GM12878 (cell line): ENCODE data around the gene IRF2. TPM values are rescaled to one million over a fixed set of nuclear protein-coding genes. Genes with fewer than 3 reads are reported as not detected.
A peak's percentile ranks its signal among the peaks of the same experiment; 100 is the strongest.

ENCODE experiments used
- ATAC-seq: fragments of 200-7000 bp; cut with Tn5 transposase; 3 replicates; pipeline ENCODE4 v1.9.1; 2020; ENCODE audit warnings: mild to moderate bottlenecking, moderate library complexity
- BruUV-seq: library from RNA; stranded (reverse); fragments of 400-500 nt; replicated peaks from 2 replicates; lab custom pipeline; 2021; lab: Mats Ljungman, UMichigan
- CTCF ChIA-PET: fragments of 300-600 bp; sonication (Branson Sonifier 250); formaldehyde crosslinking; extraction: SDS; loops from one replicate; lab custom pipeline; 2021; ENCODE audit warnings: inconsistent platforms; lab: Yijun Ruan, JAX
- POLR2A ChIA-PET: fragments of 350-600 bp; formaldehyde crosslinking; extraction: SDS; loops from one replicate; lab custom pipeline; 2021; ENCODE audit warnings: inconsistent platforms; lab: Charles Lee
- RAD21 ChIA-PET: fragments of 300-600 bp; sonication (Branson Sonifier 250); formaldehyde crosslinking; loops from one replicate; lab custom pipeline; 2023; ENCODE audit warnings: antibody characterized with exemption; ENCODE audit not compliant: unreplicated experiment; lab: Charles Lee
- SMC1A ChIA-PET: fragments of 300-600 bp; sonication (Branson Sonifier 250); formaldehyde crosslinking; loops from one replicate; lab custom pipeline; 2023; ENCODE audit not compliant: unreplicated experiment, uncharacterized antibody; lab: Charles Lee
- DNase-seq: peaks from one replicate; pipeline ENCODE4 v3.0.0-alpha.2; 2011; ENCODE audit warnings: low read depth, low spot score
- FAIRE-seq: peaks from 3 replicates; lab custom pipeline; 2011; peaks lifted over from hg19 to GRCh38; lab: Jason Lieb, UNC
- H2AFZ ChIP-seq: 2 replicates; pipeline ENCODE4 v1.6.0; 2011; ENCODE audit warnings: low read depth, low read length, control low read depth; ENCODE audit not compliant: control insufficient read depth
- H3K27ac ChIP-seq: 2 replicates; pipeline ENCODE4 v1.5.1; 2011; ENCODE audit warnings: control low read depth; ENCODE audit not compliant: control insufficient read depth, insufficient read depth
- H3K27me3 ChIP-seq, 2 experiments: replicated peaks in 1 of 2; 2 replicates each; pipeline versions ENCODE4 v1.6.0 to v1.6.1; 2011; ENCODE audit warnings: low read length in 1 of 2; ENCODE audit not compliant: control insufficient read depth in 2 of 2, insufficient read depth in 2 of 2
- H3K36me3 ChIP-seq, 2 experiments: 2 replicates each; pipeline ENCODE4 v1.5.1; 2011; ENCODE audit warnings: low read length in 1 of 2; ENCODE audit not compliant: control insufficient read depth in 2 of 2, insufficient read depth in 2 of 2
- H3K4me1 ChIP-seq: 2 replicates; pipeline ENCODE4 v1.6.1; 2011; ENCODE audit warnings: mild to moderate bottlenecking, low read length, moderate library complexity, mixed read lengths; ENCODE audit not compliant: control insufficient read depth, insufficient read depth
- H3K4me2 ChIP-seq: 2 replicates; pipeline ENCODE4 v1.6.0; 2011; ENCODE audit warnings: control low read depth; ENCODE audit not compliant: control insufficient read depth, insufficient read depth
- H3K4me3 ChIP-seq: fragments of 200-600 bp; sonication (generic); 2 replicates; pipeline ENCODE4 v1.5.1; 2016
- H3K79me2 ChIP-seq: 2 replicates; pipeline ENCODE4 v1.6.0; 2011; ENCODE audit warnings: low read length; ENCODE audit not compliant: control insufficient read depth, insufficient read depth
- H3K9ac ChIP-seq: 2 replicates; pipeline ENCODE4 v1.8.0; 2011; ENCODE audit warnings: low read length, control low read depth, mixed read lengths; ENCODE audit not compliant: control insufficient read depth, insufficient read depth
- H3K9me3 ChIP-seq: replicated peaks from 3 replicates; pipeline ENCODE4 v1.5.1; 2011; ENCODE audit warnings: mild to moderate bottlenecking, low read length; ENCODE audit not compliant: control insufficient read depth, insufficient read depth
- H4K20me1 ChIP-seq: 2 replicates; pipeline ENCODE4 v1.6.0; 2011; ENCODE audit not compliant: control insufficient read depth, insufficient read depth
- CHD1 ChIP-seq: IDR thresholded peaks from 2 replicates; pipeline ENCODE4 v1.6.1; 2012; ENCODE audit warnings: low read depth, low read length, improper control_type of control experiment
- CREM ChIP-seq: IDR thresholded peaks from 2 replicates; pipeline ENCODE4 v1.6.1; 2014; ENCODE audit warnings: antibody characterized with exemption, low read depth
- EP300 ChIP-seq, 2 experiments: fragments of 150-350 bp in 1 of 2; IDR thresholded peaks; 2 replicates each; pipeline ENCODE4 v1.6.1; 2011 to 2012; ENCODE audit warnings: low read depth in 2 of 2, low read length in 2 of 2, borderline replicate concordance in 1 of 2, improper control_type of control experiment in 1 of 2, inconsistent platforms in 1 of 2; ENCODE audit not compliant: control insufficient read depth in 1 of 2
- ETV6 ChIP-seq, 2 experiments: fragments of 450-650 bp in 1 of 2; IDR thresholded peaks in 1 of 2; conservative IDR thresholded peaks in 1 of 2; 2 replicates each; pipeline ENCODE4 v1.6.1; 2014; ENCODE audit warnings: antibody characterized with exemption in 1 of 2, borderline replicate concordance in 1 of 2, low read depth in 1 of 2, mild to moderate bottlenecking in 1 of 2, moderate library complexity in 1 of 2
- FOS ChIP-seq: IDR thresholded peaks from 3 replicates; pipeline ENCODE4 v1.6.1; 2011; ENCODE audit warnings: borderline replicate concordance; ENCODE audit not compliant: insufficient read length; ENCODE audit errors: extremely low read depth
- FOXM1 ChIP-seq: IDR thresholded peaks from 2 replicates; pipeline ENCODE4 v1.6.1; 2012; ENCODE audit warnings: low read depth, mild to moderate bottlenecking, inconsistent platforms, low read length, moderate library complexity
- IKZF2 ChIP-seq, 2 experiments: fragments of 450-650 bp; IDR thresholded peaks; 2 replicates each; pipeline ENCODE4 v1.6.1; 2017; ENCODE audit warnings: mild to moderate bottlenecking in 2 of 2, moderate library complexity in 2 of 2
- IRF4 ChIP-seq: IDR thresholded peaks from 2 replicates; pipeline ENCODE4 v1.6.1; 2011; ENCODE audit warnings: low read depth, low read length
- JUNB ChIP-seq: IDR thresholded peaks from 2 replicates; pipeline ENCODE4 v1.6.1; 2016; ENCODE audit warnings: antibody characterized with exemption, mild to moderate bottlenecking
- MEF2A ChIP-seq: IDR thresholded peaks from 2 replicates; pipeline ENCODE4 v1.6.1; 2011; ENCODE audit warnings: low read depth, mild to moderate bottlenecking, low read length, moderate library complexity; ENCODE audit not compliant: insufficient read depth
- MTA3 ChIP-seq: IDR thresholded peaks from 2 replicates; pipeline ENCODE4 v1.6.1; 2012; ENCODE audit warnings: low read length, inconsistent platforms, borderline replicate concordance
- MXI1 ChIP-seq: fragments of 150-350 bp; IDR thresholded peaks from 2 replicates; pipeline ENCODE4 v1.6.1; 2011; ENCODE audit warnings: low read depth, mild to moderate bottlenecking, inconsistent platforms, low read length, improper control_type of control experiment
- NFIC ChIP-seq: IDR thresholded peaks from 2 replicates; pipeline ENCODE4 v1.6.1; 2012; ENCODE audit warnings: low read depth, mild to moderate bottlenecking, inconsistent platforms, low read length, moderate library complexity
- PAX5 ChIP-seq: IDR thresholded peaks from 2 replicates; pipeline ENCODE4 v1.6.1; 2011; ENCODE audit warnings: low read depth, low read length, borderline replicate concordance
- POU2F2 ChIP-seq: IDR thresholded peaks from 3 replicates; pipeline ENCODE4 v1.6.1; 2011; ENCODE audit warnings: low read depth, mild to moderate bottlenecking, low read length, borderline replicate concordance
- SREBF1 ChIP-seq: IDR thresholded peaks from 2 replicates; pipeline ENCODE4 v1.6.1; 2012; ENCODE audit warnings: mild to moderate bottlenecking, low read length
- TAF1 ChIP-seq: IDR thresholded peaks from 2 replicates; pipeline ENCODE4 v1.6.1; 2011; ENCODE audit warnings: mild to moderate bottlenecking, low read depth, low read length, borderline replicate concordance
- TBL1XR1 ChIP-seq: IDR thresholded peaks from 2 replicates; pipeline ENCODE4 v1.6.1; 2012; ENCODE audit warnings: low read depth, low read length, improper control_type of control experiment
- ZZZ3 ChIP-seq: IDR thresholded peaks from 2 replicates; pipeline ENCODE4 v1.6.1; 2011; ENCODE audit warnings: low read depth; ENCODE audit not compliant: control insufficient read depth, insufficient read length
- WGBS: methylation state at CpG from one replicate; pipeline ENCODE4 v1.1.6; 2016; ENCODE audit warnings: low lambda C conversion rate; ENCODE audit not compliant: insufficient replicate concordance, insufficient coverage; ENCODE audit errors: missing lambda C conversion rate; 5-methylcytosine and 5-hydroxymethylcytosine counted together
- in situ Hi-C: fragments of 300-500 bp; cut with MboI; formaldehyde crosslinking; loops from 9 replicates; pipeline ENCODE4 v1.14.3; 2018; ENCODE audit warnings: mixed read lengths
- intact Hi-C: fragments of 100-400 bp; cut with micrococcal nuclease; formaldehyde crosslinking; loops from one replicate; pipeline ENCODE4 v1.14.2; 2022; ENCODE audit not compliant: unreplicated experiment
- polyA plus RNA-seq, 11 experiments: library from polyadenylated mRNA; depleted of rRNA in 4 of 11; unstranded in 6 of 11; stranded (reverse) in 5 of 11; fragments of >200 nt; fragmentation: Nextera tagmentation in 4 of 11; fragmentation: Illumina TruSeq in 1 of 11; extraction: Ambion mirVana in 4 of 11; extraction: Trizol in 1 of 11; gene quantifications; 1 replicate in 1 of 11; 2 replicates in 10 of 11; pipeline versions ENCODE4 v1.2.1 to v1.2.3, GENCODE V29; 2011 to 2016; ENCODE audit warnings: inconsistent platforms in 2 of 11, missing spikeins in 2 of 11, low read depth in 1 of 11
- total RNA-seq, 4 experiments: library from RNA; depleted of rRNA in 3 of 4; stranded (reverse); fragments of >200 nt in 3 of 4; fragmentation: Illumina TruSeq in 1 of 4; extraction: Trizol in 1 of 4; gene quantifications; 2 replicates each; pipeline versions ENCODE4 v1.2.1 to v1.2.3, GENCODE V29; 2013 to 2021
- TF ChIP-seq, protein P1 (sequence below): IDR thresholded peaks from 2 replicates; pipeline ENCODE4 v1.6.1; 2012; ENCODE audit warnings: low read length, inconsistent platforms
- TF ChIP-seq, protein P2 (sequence below): fragments of 450-650 bp; IDR thresholded peaks from 2 replicates; pipeline ENCODE4 v1.6.1; 2017; ENCODE audit warnings: mild to moderate bottlenecking, low read depth, inconsistent platforms; ENCODE audit not compliant: poor library complexity, severe bottlenecking

Gene IRF2
- total and polyA plus RNA-seq, 10 of the 15 experiments (the other 5 are each of a cell fraction or from before 2014, with no cell fraction given), result 45.1 to 99.3 (median 58.9) TPM

DNA sequence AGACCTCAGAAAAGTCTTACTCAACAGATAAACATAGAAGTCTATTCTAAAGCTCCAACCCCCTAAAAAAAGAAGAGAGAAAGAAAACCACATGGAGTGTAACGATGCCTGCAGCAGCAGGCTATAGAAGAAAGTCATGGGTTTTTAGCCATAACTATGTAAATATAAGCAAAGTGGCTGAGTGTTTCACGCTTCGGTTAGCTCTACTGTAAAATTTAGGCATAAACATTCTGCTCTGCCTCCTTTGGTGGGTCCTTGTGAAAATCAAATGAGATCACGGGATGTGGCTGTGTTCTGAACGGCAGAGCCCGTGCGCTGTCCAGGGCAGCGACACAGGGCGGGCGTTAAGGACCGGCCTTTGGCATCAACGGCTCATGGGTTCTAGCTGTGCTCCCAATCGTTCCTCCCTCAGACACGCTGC lies 78.4 kb downstream of the IRF2 start:
- CTCF ChIA-PET, result interaction anchor here (0.8 to 1.4 kb wide), 4 partner anchors 15 to 132 kb away, joined by 3 to 5 read pairs (median 4); no protein-coding TSS in a partner anchor
- H3K4me2 ChIP-seq, result peak overlapping the region; percentile 94
- RAD21 ChIA-PET, result interaction anchor here (0.7 to 3.7 kb wide), 11 partner anchors 12 to 145 kb away, joined by 3 to 22 read pairs (median 4); no protein-coding TSS in a partner anchor
- peak overlapping the region; percentile 47 for H3K9ac ChIP-seq
- H3K9me3 ChIP-seq, result no peaks in the 10 kb centered on the region; the same call in 1 of the 3 replicates
- H2AFZ ChIP-seq, result no peak overlapping the region
- DNase-seq, result peak; percentile 81
- BruUV-seq, result no TSS peak
- WGBS, result 1% methylated on average over 14 of the region's 14 CpGs
- no peaks in the 10 kb centered on the region for H3K27me3 ChIP-seq
- H3K27ac ChIP-seq, result peak overlapping the region; percentile 76
- no peak for FAIRE-seq
- in situ Hi-C loops (no loop called here), intact Hi-C loops (loop anchor here (5.0 kb wide), 5 partner anchors 76 to 141 kb away; partner anchors contain the start of gene IRF2)
- POLR2A ChIA-PET, result interaction anchor here (0.7 to 2.9 kb wide), 8 partner anchors 11 to 119 kb away, joined by 3 to 16 read pairs (median 3); no protein-coding TSS in a partner anchor
- ATAC-seq, result peak; percentile 89
- H3K36me3 ChIP-seq, result peaks cover 13 to 52% of the 10 kb centered on the region in 2 experiments
- SMC1A ChIA-PET, result interaction anchor here (0.6 to 2.6 kb wide), 17 partner anchors 8 to 259 kb away, joined by 3 to 23 read pairs (median 7); no protein-coding TSS in a partner anchor
- H3K4me3 ChIP-seq, result peak overlapping the region; percentile 29
- H4K20me1 ChIP-seq, result no peaks in the 10 kb centered on the region
- H3K4me1 ChIP-seq, result peaks cover 29% of the 10 kb centered on the region
- peaks cover 5% of the 10 kb centered on the region for H3K79me2 ChIP-seq
- TF ChIP-seq MTA3, result 0 out of 2 replicates have a peak, but pooled peaks have one; percentile 56
- peak; percentile 47; the same call in 1 of the 2 replicates for TF ChIP-seq TAF1
- 0 out of 4 replicates have a peak, but pooled peaks of 1 of the 2 experiments have one; percentile 26 for TF ChIP-seq ETV6 (conservative IDR thresholded peaks at IDR 0.05 in 1 of 2, IDR thresholded peaks at IDR 0.05 in 1 of 2; ENCODE audit: borderline replicate concordance in 1 of 2, low read depth in 1 of 2)
- TF ChIP-seq TBL1XR1, result no peak
- no peak for TF ChIP-seq JUNB
- no peak for TF ChIP-seq FOS
- no peak for TF ChIP-seq CHD1
- TF ChIP-seq, protein P1, sequence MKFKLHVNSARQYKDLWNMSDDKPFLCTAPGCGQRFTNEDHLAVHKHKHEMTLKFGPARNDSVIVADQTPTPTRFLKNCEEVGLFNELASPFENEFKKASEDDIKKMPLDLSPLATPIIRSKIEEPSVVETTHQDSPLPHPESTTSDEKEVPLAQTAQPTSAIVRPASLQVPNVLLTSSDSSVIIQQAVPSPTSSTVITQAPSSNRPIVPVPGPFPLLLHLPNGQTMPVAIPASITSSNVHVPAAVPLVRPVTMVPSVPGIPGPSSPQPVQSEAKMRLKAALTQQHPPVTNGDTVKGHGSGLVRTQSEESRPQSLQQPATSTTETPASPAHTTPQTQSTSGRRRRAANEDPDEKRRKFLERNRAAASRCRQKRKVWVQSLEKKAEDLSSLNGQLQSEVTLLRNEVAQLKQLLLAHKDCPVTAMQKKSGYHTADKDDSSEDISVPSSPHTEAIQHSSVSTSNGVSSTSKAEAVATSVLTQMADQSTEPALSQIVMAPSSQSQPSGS, result peak; percentile 48; the same call in 1 of the 2 replicates
- 0 out of 2 replicates have a peak, but pooled peaks have one; percentile 17 for TF ChIP-seq IRF4
- TF ChIP-seq, protein P2, sequence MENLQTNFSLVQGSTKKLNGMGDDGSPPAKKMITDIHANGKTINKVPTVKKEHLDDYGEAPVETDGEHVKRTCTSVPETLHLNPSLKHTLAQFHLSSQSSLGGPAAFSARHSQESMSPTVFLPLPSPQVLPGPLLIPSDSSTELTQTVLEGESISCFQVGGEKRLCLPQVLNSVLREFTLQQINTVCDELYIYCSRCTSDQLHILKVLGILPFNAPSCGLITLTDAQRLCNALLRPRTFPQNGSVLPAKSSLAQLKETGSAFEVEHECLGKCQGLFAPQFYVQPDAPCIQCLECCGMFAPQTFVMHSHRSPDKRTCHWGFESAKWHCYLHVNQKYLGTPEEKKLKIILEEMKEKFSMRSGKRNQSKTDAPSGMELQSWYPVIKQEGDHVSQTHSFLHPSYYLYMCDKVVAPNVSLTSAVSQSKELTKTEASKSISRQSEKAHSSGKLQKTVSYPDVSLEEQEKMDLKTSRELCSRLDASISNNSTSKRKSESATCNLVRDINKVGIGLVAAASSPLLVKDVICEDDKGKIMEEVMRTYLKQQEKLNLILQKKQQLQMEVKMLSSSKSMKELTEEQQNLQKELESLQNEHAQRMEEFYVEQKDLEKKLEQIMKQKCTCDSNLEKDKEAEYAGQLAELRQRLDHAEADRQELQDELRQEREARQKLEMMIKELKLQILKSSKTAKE, result no peak
- TF ChIP-seq CREM, result no peak
- TF ChIP-seq FOXM1, result no peak
- TF ChIP-seq IKZF2 (IDR thresholded peaks at IDR 0.05), result peak in 1 of 2 experiments; percentile 25; a peak in 1 of 4 replicates
- TF ChIP-seq MEF2A, result peak; percentile 53; the same call in 1 of the 2 replicates
- peak; percentile 71; the same call in 1 of the 2 replicates for TF ChIP-seq PAX5
- peak; percentile 67 for TF ChIP-seq NFIC
- peak; percentile 25; the same call in 1 of the 2 replicates for TF ChIP-seq MXI1
- peak; percentile 88 for TF ChIP-seq POU2F2
- TF ChIP-seq EP300 (IDR thresholded peaks at IDR 0.05; ENCODE audit: borderline replicate concordance in 1 of 2, control insufficient read depth in 1 of 2, low read depth in 2 of 2, low read length in 2 of 2), result no peak
- TF ChIP-seq SREBF1, result no peak
- TF ChIP-seq ZZZ3, result no peak
